Measurements from ENCODE around the gene DNAH9. TPM values are rescaled to one million over a fixed set of nuclear protein-coding genes. Genes with fewer than 3 reads are reported as not detected.

Gene DNAH9
- total RNA-seq, 3 donors from 2014 or later (not counting 1 experiment from before 2014, with no cell fraction given) = not detected

DNA sequence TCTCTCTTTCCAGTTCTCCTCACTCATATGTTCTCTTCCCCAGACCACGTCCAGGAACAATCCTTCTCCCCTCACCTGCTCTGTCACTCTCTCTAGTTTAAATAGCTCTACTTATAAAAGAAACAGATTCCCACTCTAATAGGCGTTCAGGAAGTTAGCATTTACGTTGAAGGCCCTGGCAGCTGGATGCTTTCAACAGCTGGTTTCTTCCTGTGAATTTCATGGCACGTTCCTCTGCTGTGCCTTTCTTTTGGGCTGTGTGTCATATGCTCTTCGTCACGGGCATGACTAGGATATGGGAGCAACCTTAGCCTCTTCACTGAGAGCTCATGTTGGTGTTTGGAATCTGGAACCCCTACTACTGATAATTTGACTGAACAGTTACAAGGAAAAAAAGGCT, 325.8 kb downstream of the DNAH9 start:
- Mint-ChIP-seq H3K4me3 (no peak overlapping the region), H3K27ac (no peak overlapping the region), H3K9me3 (peaks cover 3 to 6% of the 10 kb centered on the region in 2 donors), H3K4me1 (no peaks in the 10 kb centered on the region), H3K27me3 (ENCODE audit: low read depth in 2 of 2) (peaks cover 0 to 3% of the 10 kb centered on the region in 2 donors), H3K36me3 (no peaks in the 10 kb centered on the region)
- TF ChIP-seq, protein P1, sequence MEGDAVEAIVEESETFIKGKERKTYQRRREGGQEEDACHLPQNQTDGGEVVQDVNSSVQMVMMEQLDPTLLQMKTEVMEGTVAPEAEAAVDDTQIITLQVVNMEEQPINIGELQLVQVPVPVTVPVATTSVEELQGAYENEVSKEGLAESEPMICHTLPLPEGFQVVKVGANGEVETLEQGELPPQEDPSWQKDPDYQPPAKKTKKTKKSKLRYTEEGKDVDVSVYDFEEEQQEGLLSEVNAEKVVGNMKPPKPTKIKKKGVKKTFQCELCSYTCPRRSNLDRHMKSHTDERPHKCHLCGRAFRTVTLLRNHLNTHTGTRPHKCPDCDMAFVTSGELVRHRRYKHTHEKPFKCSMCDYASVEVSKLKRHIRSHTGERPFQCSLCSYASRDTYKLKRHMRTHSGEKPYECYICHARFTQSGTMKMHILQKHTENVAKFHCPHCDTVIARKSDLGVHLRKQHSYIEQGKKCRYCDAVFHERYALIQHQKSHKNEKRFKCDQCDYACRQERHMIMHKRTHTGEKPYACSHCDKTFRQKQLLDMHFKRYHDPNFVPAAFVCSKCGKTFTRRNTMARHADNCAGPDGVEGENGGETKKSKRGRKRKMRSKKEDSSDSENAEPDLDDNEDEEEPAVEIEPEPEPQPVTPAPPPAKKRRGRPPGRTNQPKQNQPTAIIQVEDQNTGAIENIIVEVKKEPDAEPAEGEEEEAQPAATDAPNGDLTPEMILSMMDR (IDR thresholded peaks at IDR 0.05) = no peak
- WGBS (ENCODE audit: insufficient coverage) = 52% methylated on average over 6 of the region's 6 CpGs
- H3K4me1 ChIP-seq (ENCODE audit: control insufficient read depth, insufficient read depth, low read length) = no peaks in the 10 kb centered on the region
- H3K9me3 ChIP-seq (ENCODE audit: control insufficient read depth, insufficient read depth, low read length) = no peaks in the 10 kb centered on the region
- DNase-seq (no peak), ATAC-seq (no peak)
- no peak overlapping the region for H3K27ac ChIP-seq (ENCODE audit: low read length)
- intact Hi-C loops (cut with micrococcal nuclease) = no loop called here
- no peak overlapping the region for H3K4me3 ChIP-seq (ENCODE audit: low read length)
- no peaks in the 10 kb centered on the region for H3K27me3 ChIP-seq (ENCODE audit: control insufficient read depth, insufficient read depth, low read length)
- H3K36me3 ChIP-seq (ENCODE audit: control insufficient read depth, insufficient read depth, low read length) = no peaks in the 10 kb centered on the region

DNA sequence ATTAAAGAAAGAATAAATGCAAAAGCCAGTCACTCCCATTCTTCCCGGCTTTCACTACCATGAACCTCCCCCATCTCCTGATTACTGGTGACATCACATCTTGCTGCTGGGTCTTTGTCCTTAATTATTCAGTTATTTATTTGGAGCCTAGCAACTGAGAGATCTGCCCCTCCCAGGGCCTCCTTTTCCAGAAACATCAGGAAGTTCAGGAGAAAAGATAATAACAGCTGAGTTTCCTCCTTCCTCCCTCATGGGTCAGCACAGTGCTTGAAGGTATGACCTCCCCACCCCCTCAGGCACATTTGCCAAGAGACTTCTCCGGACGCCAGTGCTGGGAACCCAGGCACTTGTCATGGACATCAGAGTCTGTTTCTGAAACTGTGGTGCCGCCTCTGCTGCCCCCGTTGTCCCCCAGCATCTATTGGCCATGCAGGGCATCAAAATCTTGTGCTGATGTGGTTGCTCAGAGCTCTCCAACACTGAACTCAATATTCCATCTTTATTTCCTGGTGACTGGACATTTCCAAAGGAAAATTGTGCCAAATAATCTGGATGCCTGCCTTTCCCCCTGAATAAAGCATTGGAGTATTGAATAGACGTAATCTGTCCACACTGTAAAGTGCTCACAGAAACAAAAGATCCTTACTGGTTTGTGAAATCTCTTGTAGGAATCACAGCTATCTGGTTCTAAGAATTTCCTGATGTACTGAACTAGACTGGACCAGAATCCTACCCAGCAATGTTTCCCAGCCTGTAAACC, 327.2 kb downstream of the DNAH9 start:
- H3K27me3 Mint-ChIP-seq (ENCODE audit: low read depth in 2 of 2) = peaks cover 0 to 3% of the 10 kb centered on the region in 2 donors
- H3K36me3 Mint-ChIP-seq = no peaks in the 10 kb centered on the region
- no peak for ATAC-seq
- Histone ChIP-seq H3K36me3 (ENCODE audit: control insufficient read depth, insufficient read depth, low read length) (no peaks in the 10 kb centered on the region), H3K27ac (ENCODE audit: low read length) (no peak overlapping the region), H3K4me1 (ENCODE audit: control insufficient read depth, insufficient read depth, low read length) (no peaks in the 10 kb centered on the region), H3K9me3 (ENCODE audit: control insufficient read depth, insufficient read depth, low read length) (no peaks in the 10 kb centered on the region), H3K4me3 (ENCODE audit: low read length) (no peak overlapping the region), H3K27me3 (ENCODE audit: control insufficient read depth, insufficient read depth, low read length) (no peaks in the 10 kb centered on the region)
- DNase-seq = no peak
- TF ChIP-seq, protein P1 (IDR thresholded peaks at IDR 0.05) = no peak
- no peaks in the 10 kb centered on the region for H3K4me1 Mint-ChIP-seq
- intact Hi-C loops (cut with micrococcal nuclease) = no loop called here
- no peak overlapping the region for H3K4me3 Mint-ChIP-seq
- H3K27ac Mint-ChIP-seq = no peak overlapping the region
- WGBS (ENCODE audit: insufficient coverage) = 60% methylated on average over 6 of the region's 6 CpGs
- peaks cover 0 to 6% of the 10 kb centered on the region in 2 donors for H3K9me3 Mint-ChIP-seq

DNA sequence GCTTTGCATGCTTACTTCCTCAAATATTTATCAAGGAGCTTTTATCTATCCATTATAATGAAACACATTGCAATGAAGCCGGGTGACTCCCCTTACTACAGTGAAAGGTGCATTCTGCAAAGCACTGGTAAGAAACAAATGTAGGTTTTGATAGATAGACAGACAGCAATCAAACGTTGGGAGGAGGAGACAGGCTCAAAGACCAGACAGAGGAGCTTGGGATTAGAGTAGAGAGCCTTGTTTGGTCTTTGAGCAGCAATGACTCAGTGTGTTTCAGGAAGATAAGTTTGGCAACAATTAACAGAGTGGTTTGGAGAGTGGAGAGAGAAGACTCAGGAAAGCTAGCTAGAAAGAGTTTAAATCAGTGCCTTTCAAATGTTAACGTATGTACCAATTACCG, 330.2 kb downstream of the DNAH9 start:
- 61% methylated on average over 3 of the region's 4 CpGs for WGBS (ENCODE audit: insufficient coverage)
- Mint-ChIP-seq H3K4me1 (no peaks in the 10 kb centered on the region), H3K4me3 (no peak overlapping the region), H3K36me3 (no peaks in the 10 kb centered on the region), H3K9me3 (peaks cover 0 to 6% of the 10 kb centered on the region in 2 donors), H3K27me3 (ENCODE audit: low read depth in 2 of 2) (peaks cover 0 to 3% of the 10 kb centered on the region in 2 donors), H3K27ac (no peak overlapping the region)
- Histone ChIP-seq H3K36me3 (ENCODE audit: control insufficient read depth, insufficient read depth, low read length) (no peaks in the 10 kb centered on the region), H3K4me1 (ENCODE audit: control insufficient read depth, insufficient read depth, low read length) (no peaks in the 10 kb centered on the region), H3K27ac (ENCODE audit: low read length) (no peak overlapping the region), H3K4me3 (ENCODE audit: low read length) (no peak overlapping the region), H3K9me3 (ENCODE audit: control insufficient read depth, insufficient read depth, low read length) (no peaks in the 10 kb centered on the region), H3K27me3 (ENCODE audit: control insufficient read depth, insufficient read depth, low read length) (no peaks in the 10 kb centered on the region)
- DNase-seq (no peak), ATAC-seq (no peak)
- intact Hi-C loops (cut with micrococcal nuclease) = no loop called here
- TF ChIP-seq, protein P1 (IDR thresholded peaks at IDR 0.05) = no peak

Data from natural killer cell (primary cell).